Measurements from ENCODE around the gene CCDC33.

CCDC33 gene

DNA sequence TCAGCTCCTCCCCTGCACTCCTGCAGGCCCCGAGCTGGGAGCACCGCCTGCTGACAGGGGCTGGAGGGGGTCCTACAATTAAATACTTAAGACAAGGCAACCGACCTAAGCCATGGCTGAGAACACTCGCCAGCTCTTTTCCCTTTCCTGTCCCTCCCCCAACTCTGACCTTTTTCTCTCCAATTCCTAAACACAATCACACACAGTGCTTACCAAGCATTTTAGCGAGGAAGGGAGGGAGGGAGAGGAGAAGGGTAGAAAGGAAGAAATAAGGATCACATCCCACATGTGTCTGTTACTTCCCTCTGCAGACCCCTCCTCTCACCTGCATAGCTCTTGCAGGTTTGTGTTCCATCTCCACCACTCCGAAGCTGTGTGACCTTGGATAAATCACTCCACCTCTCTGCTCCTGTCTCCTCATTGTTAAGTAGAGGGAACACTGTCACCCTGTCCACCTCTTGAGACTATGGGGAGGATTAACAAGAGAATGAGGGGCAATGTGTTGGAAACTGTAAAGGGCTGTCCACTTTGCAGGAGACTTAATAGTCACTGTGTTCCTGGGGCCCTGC lies 67.7 kb downstream of the CCDC33 start:
- no peak for DNase-seq
- no peak overlapping the region for H3K27ac ChIP-seq (ENCODE audit: low read depth, low read length)
- H3K4me2 ChIP-seq (ENCODE audit: low read length) = no peak overlapping the region
- no peaks in the 10 kb centered on the region for H3K79me1 ChIP-seq (ENCODE audit: low read length)
- no peak overlapping the region for H3K4ac ChIP-seq (ENCODE audit: low read depth, low read length)
- no peaks in the 10 kb centered on the region for H3K9me3 ChIP-seq (ENCODE audit: insufficient read depth, low read depth, low read length)
- H3K9ac ChIP-seq (ENCODE audit: low read length) = no peak overlapping the region
- H2BK5ac ChIP-seq (ENCODE audit: low read depth, low read length, poor library complexity) = no peak overlapping the region
- H3K27me3 ChIP-seq (ENCODE audit: insufficient read depth, low read length) = peaks cover 2% of the 10 kb centered on the region
- H3K23ac ChIP-seq (ENCODE audit: low read length) = no peak overlapping the region
- no peak overlapping the region for H2BK120ac ChIP-seq (ENCODE audit: insufficient read depth, low read length, poor library complexity)
- no peaks in the 10 kb centered on the region for H3K4me1 ChIP-seq (ENCODE audit: control insufficient read depth in 1 of 2, insufficient read depth in 2 of 2, low read length in 2 of 2)
- H3K36me3 ChIP-seq (ENCODE audit: control insufficient read depth in 1 of 2, insufficient read depth in 2 of 2, low read length in 2 of 2) = no peaks in the 10 kb centered on the region
- no peaks in the 10 kb centered on the region for H3K79me2 ChIP-seq (ENCODE audit: control insufficient read depth, insufficient read depth, low read length, poor library complexity)
- no peak overlapping the region for H2AFZ ChIP-seq (ENCODE audit: insufficient read depth, low read length, poor library complexity)
- WGBS (ENCODE audit: extremely low coverage, insufficient coverage, insufficient read length) = no CpG with 5 or more reads among the region's 6 CpGs
- H2AK5ac ChIP-seq (ENCODE audit: low read length) = no peak overlapping the region
- H2BK12ac ChIP-seq (ENCODE audit: low read length) = no peak overlapping the region
- no peak overlapping the region for H3K18ac ChIP-seq (ENCODE audit: low read length)
- no peak overlapping the region for H4K8ac ChIP-seq (ENCODE audit: low read depth, low read length)
- no peak overlapping the region for H3K4me3 ChIP-seq (ENCODE audit: low read depth, low read length)
- no peak overlapping the region for H4K12ac ChIP-seq (ENCODE audit: low read depth, low read length)
- no peak overlapping the region for H4K91ac ChIP-seq (ENCODE audit: low read depth, low read length)
- no peak overlapping the region for H3K14ac ChIP-seq (ENCODE audit: low read length)

DNA sequence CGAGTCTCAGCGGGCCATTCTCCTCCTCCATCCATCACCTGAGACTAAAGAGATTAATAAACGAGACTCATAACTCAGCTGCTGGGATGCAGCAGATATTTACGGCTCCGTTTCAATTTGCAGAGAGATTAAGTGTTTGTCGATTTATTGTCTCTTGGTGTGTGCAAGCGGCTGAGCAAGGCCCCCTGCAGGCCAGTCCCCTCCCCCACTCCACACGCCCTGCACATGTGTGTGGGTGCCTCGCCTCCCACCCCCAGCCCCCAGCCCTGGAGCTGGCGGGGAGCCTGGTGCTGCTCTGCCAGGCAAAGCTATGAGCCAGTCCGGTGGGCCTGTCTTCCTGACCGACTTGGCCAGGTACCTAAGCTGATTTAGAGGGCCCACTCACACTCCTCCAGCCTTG lies 68.3 kb downstream of the CCDC33 start:
- Histone ChIP-seq H2BK5ac (ENCODE audit: low read depth, low read length, poor library complexity) (no peak overlapping the region), H2AK5ac (ENCODE audit: low read length) (no peak overlapping the region), H3K23ac (ENCODE audit: low read length) (no peak overlapping the region), H3K4ac (ENCODE audit: low read depth, low read length) (no peak overlapping the region), H2BK12ac (ENCODE audit: low read length) (no peak overlapping the region), H3K36me3 (ENCODE audit: control insufficient read depth in 1 of 2, insufficient read depth in 2 of 2, low read length in 2 of 2) (no peaks in the 10 kb centered on the region), H2AFZ (ENCODE audit: insufficient read depth, low read length, poor library complexity) (no peak overlapping the region), H3K9ac (ENCODE audit: low read length) (no peak overlapping the region), H3K4me2 (ENCODE audit: low read length) (no peak overlapping the region), H3K9me3 (ENCODE audit: insufficient read depth, low read depth, low read length) (no peaks in the 10 kb centered on the region), H4K8ac (ENCODE audit: low read depth, low read length) (no peak overlapping the region), H3K79me1 (ENCODE audit: low read length) (no peaks in the 10 kb centered on the region), H3K4me1 (ENCODE audit: control insufficient read depth in 1 of 2, insufficient read depth in 2 of 2, low read length in 2 of 2) (no peaks in the 10 kb centered on the region), H3K27me3 (ENCODE audit: insufficient read depth, low read length) (peaks cover 2% of the 10 kb centered on the region), H3K14ac (ENCODE audit: low read length) (no peak overlapping the region), H4K91ac (ENCODE audit: low read depth, low read length) (no peak overlapping the region), H3K4me3 (ENCODE audit: low read depth, low read length) (no peak overlapping the region), H4K12ac (ENCODE audit: low read depth, low read length) (no peak overlapping the region), H3K79me2 (ENCODE audit: control insufficient read depth, insufficient read depth, low read length, poor library complexity) (no peaks in the 10 kb centered on the region), H3K27ac (ENCODE audit: low read depth, low read length) (no peak overlapping the region), H2BK120ac (ENCODE audit: insufficient read depth, low read length, poor library complexity) (no peak overlapping the region), H3K18ac (ENCODE audit: low read length) (no peak overlapping the region)
- DNase-seq = no peak
- no CpG with 5 or more reads among the region's 12 CpGs for WGBS (ENCODE audit: extremely low coverage, insufficient coverage, insufficient read length)

DNA sequence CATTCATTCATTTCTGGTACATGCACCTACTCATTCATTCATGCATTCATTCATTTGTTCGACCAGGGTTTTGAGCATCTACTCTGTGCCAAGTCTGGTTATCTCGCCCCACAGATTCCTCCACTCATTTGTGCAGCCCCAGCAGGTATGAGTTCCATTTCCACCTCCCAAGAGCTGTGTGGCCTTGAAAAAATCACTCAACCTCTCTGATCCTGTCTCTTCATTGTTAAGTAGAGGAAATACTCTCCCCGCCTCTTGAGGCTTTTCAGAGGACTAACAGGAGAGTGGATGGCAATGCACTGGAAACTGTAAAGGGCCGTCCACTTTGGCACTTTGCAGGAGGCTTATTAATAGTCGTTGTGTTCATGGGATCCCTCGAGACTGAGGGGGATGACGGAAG lies 69.6 kb downstream of the CCDC33 start:
- Histone ChIP-seq H2BK5ac (ENCODE audit: low read depth, low read length, poor library complexity) (no peak overlapping the region), H3K36me3 (ENCODE audit: control insufficient read depth in 1 of 2, insufficient read depth in 2 of 2, low read length in 2 of 2) (no peaks in the 10 kb centered on the region)

DNA sequence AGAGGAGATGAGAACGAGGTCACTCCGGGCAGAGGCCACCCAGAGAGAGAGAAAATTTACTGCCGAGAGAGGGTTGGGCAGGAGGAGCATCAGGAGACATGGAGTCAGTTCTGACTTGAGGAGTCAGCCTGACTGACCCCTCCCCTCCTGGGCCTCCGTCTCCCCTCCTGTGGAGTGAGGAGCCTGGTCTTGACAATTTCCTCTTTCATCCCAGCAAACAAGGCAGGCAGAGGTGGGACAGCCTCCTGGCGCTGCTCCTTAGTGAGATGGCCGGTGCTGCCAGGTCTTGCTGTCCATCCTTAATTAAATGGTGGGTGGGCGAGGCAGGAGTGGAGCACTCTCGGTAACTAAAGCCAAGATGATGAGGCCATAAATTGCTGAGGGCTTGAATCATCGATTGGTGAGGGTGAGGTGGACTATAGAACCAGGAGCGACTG lies 70.7 kb downstream of the CCDC33 start:
- no peak overlapping the region for H2BK5ac ChIP-seq (ENCODE audit: low read depth, low read length, poor library complexity)
- H3K9me3 ChIP-seq (ENCODE audit: insufficient read depth, low read depth, low read length) = peaks cover 3% of the 10 kb centered on the region
- no peak overlapping the region for H2BK12ac ChIP-seq (ENCODE audit: low read length)
- H3K4ac ChIP-seq (ENCODE audit: low read depth, low read length) = no peak overlapping the region
- H3K4me3 ChIP-seq (ENCODE audit: low read depth, low read length) = no peak overlapping the region
- H3K27ac ChIP-seq (ENCODE audit: low read depth, low read length) = no peak overlapping the region
- H2AK5ac ChIP-seq (ENCODE audit: low read length) = no peak overlapping the region
- H2BK120ac ChIP-seq (ENCODE audit: insufficient read depth, low read length, poor library complexity) = no peak overlapping the region
- no peaks in the 10 kb centered on the region for H3K79me1 ChIP-seq (ENCODE audit: low read length)
- H3K23ac ChIP-seq (ENCODE audit: low read length) = no peak overlapping the region
- no peak overlapping the region for H2AFZ ChIP-seq (ENCODE audit: insufficient read depth, low read length, poor library complexity)
- H3K27me3 ChIP-seq (ENCODE audit: insufficient read depth, low read length) = no peaks in the 10 kb centered on the region
- H4K91ac ChIP-seq (ENCODE audit: low read depth, low read length) = no peak overlapping the region
- no peak overlapping the region for H3K14ac ChIP-seq (ENCODE audit: low read length)
- no peak overlapping the region for H3K18ac ChIP-seq (ENCODE audit: low read length)
- no peak for DNase-seq
- no CpG with 5 or more reads among the region's 10 CpGs for WGBS (ENCODE audit: extremely low coverage, insufficient coverage, insufficient read length)
- no peaks in the 10 kb centered on the region for H3K79me2 ChIP-seq (ENCODE audit: control insufficient read depth, insufficient read depth, low read length, poor library complexity)
- H4K8ac ChIP-seq (ENCODE audit: low read depth, low read length) = no peak overlapping the region
- no peak overlapping the region for H3K4me2 ChIP-seq (ENCODE audit: low read length)
- no peak overlapping the region for H3K9ac ChIP-seq (ENCODE audit: low read length)
- no peaks in the 10 kb centered on the region for H3K4me1 ChIP-seq (ENCODE audit: control insufficient read depth in 1 of 2, insufficient read depth in 2 of 2, low read length in 2 of 2)
- H3K36me3 ChIP-seq (ENCODE audit: control insufficient read depth in 1 of 2, insufficient read depth in 2 of 2, low read length in 2 of 2) = no peaks in the 10 kb centered on the region
- H4K12ac ChIP-seq (ENCODE audit: low read depth, low read length) = no peak overlapping the region

More for the DNA sequence above, 69.6 kb downstream of the CCDC33 start:
- Histone ChIP-seq H3K79me1 (ENCODE audit: low read length) (no peaks in the 10 kb centered on the region), H3K4me1 (ENCODE audit: control insufficient read depth in 1 of 2, insufficient read depth in 2 of 2, low read length in 2 of 2) (no peaks in the 10 kb centered on the region), H3K18ac (ENCODE audit: low read length) (no peak overlapping the region), H3K14ac (ENCODE audit: low read length) (no peak overlapping the region), H3K23ac (ENCODE audit: low read length) (no peak overlapping the region), H2AFZ (ENCODE audit: insufficient read depth, low read length, poor library complexity) (no peak overlapping the region), H3K27ac (ENCODE audit: low read depth, low read length) (no peak overlapping the region), H2BK120ac (ENCODE audit: insufficient read depth, low read length, poor library complexity) (no peak overlapping the region), H2BK12ac (ENCODE audit: low read length) (no peak overlapping the region), H4K91ac (ENCODE audit: low read depth, low read length) (no peak overlapping the region), H3K4me3 (ENCODE audit: low read depth, low read length) (no peak overlapping the region), H3K4ac (ENCODE audit: low read depth, low read length) (no peak overlapping the region), H3K4me2 (ENCODE audit: low read length) (no peak overlapping the region), H3K9me3 (ENCODE audit: insufficient read depth, low read depth, low read length) (no peaks in the 10 kb centered on the region), H4K12ac (ENCODE audit: low read depth, low read length) (no peak overlapping the region), H4K8ac (ENCODE audit: low read depth, low read length) (no peak overlapping the region), H3K27me3 (ENCODE audit: insufficient read depth, low read length) (no peaks in the 10 kb centered on the region), H3K79me2 (ENCODE audit: control insufficient read depth, insufficient read depth, low read length, poor library complexity) (no peaks in the 10 kb centered on the region), H3K9ac (ENCODE audit: low read length) (no peak overlapping the region), H2AK5ac (ENCODE audit: low read length) (no peak overlapping the region)
- no peak for DNase-seq
- no CpG with 5 or more reads among the region's 7 CpGs for WGBS (ENCODE audit: extremely low coverage, insufficient coverage, insufficient read length)
